ENCODE data around the gene YPEL1.

Gene YPEL1

GRCh38 chr22:21735200-21736083 lies at the start of gene YPEL1:
Gene YPEL1 (minus strand): TSS chr22:21735794. CDS start chr22:21710744, 25,050 bp downstream.
- Histone ChIP-seq H3K27ac (ENCODE audit: low read depth, low read length, poor library complexity, severe bottlenecking) (peak within 1 kb of the TSS; percentile 88), H3F3A (ENCODE audit: insufficient read depth, low read length) (no peaks in the 10 kb centered on the region), H3K27me3 (ENCODE audit: insufficient read depth, low read length) (no peaks in the 10 kb centered on the region)

GRCh38 chr22:21780259-21780658 lies 44.7 kb upstream of the YPEL1 start:
- no peaks in the 10 kb centered on the region for H3K9me2 ChIP-seq (ENCODE audit: low read depth, low read length)
- no peak overlapping the region for H3K4me2 ChIP-seq (ENCODE audit: low read length)
- no peak overlapping the region for H3K4me3 ChIP-seq (ENCODE audit: low read depth, low read length, poor library complexity, severe bottlenecking)
- H3K27me3 ChIP-seq (ENCODE audit: insufficient read depth, low read length), result no peaks in the 10 kb centered on the region
- TF ChIP-seq EZH2 (IDR thresholded peaks at IDR 0.05; ENCODE audit: borderline replicate concordance, low read length), result no peak
- TF ChIP-seq CTCF (IDR thresholded peaks at IDR 0.05; ENCODE audit: low read length), result no peak
- 0 out of 2 replicates have a peak overlapping the region, but pooled peaks have one; percentile 25 for H3K9ac ChIP-seq (ENCODE audit: low read length)
- H3K27ac ChIP-seq (ENCODE audit: low read depth, low read length, poor library complexity, severe bottlenecking), result peak overlapping the region; percentile 96
- no peaks in the 10 kb centered on the region for H4K20me1 ChIP-seq (ENCODE audit: insufficient read depth, low read length)
- H3K9me3 ChIP-seq (ENCODE audit: low read length), result no peaks in the 10 kb centered on the region
- H3K36me3 ChIP-seq (ENCODE audit: insufficient read depth, low read length), result peaks cover 46% of the 10 kb centered on the region
- H3F3A ChIP-seq (ENCODE audit: insufficient read depth, low read length), result 0 out of 2 replicates have a peak, but pooled peaks cover 12% of the 10 kb centered on the region
- no peak overlapping the region for H2AFZ ChIP-seq (ENCODE audit: low read length)
- H3K4me1 ChIP-seq (ENCODE audit: insufficient read depth, low read length, severe bottlenecking), result peaks cover 41% of the 10 kb centered on the region
- no peaks in the 10 kb centered on the region for H3K79me2 ChIP-seq (ENCODE audit: insufficient read depth, low read length)

More at GRCh38 chr22:21735200-21736083, at the start of gene YPEL1:
- Histone ChIP-seq H4K20me1 (ENCODE audit: insufficient read depth, low read length) (no peaks in the 10 kb centered on the region), H3K9me3 (ENCODE audit: low read length) (no peaks in the 10 kb centered on the region), H3K4me2 (ENCODE audit: low read length) (peak within 1 kb of the TSS; percentile 98), H3K4me1 (ENCODE audit: insufficient read depth, low read length, severe bottlenecking) (peaks cover 34% of the 10 kb centered on the region), H3K36me3 (ENCODE audit: insufficient read depth, low read length) (no peaks in the 10 kb centered on the region), H3K9ac (ENCODE audit: low read length) (peak within 1 kb of the TSS; percentile 93), H2AFZ (ENCODE audit: low read length) (no peak within 1 kb of the TSS), H3K79me2 (ENCODE audit: insufficient read depth, low read length) (no peaks in the 10 kb centered on the region), H3K4me3 (ENCODE audit: low read depth, low read length, poor library complexity, severe bottlenecking) (peak within 1 kb of the TSS; percentile 89), H3K9me2 (ENCODE audit: low read depth, low read length) (no peaks in the 10 kb centered on the region)
- TF ChIP-seq CTCF (IDR thresholded peaks at IDR 0.05; ENCODE audit: low read length), result no peak
- no peak for TF ChIP-seq EZH2 (IDR thresholded peaks at IDR 0.05; ENCODE audit: borderline replicate concordance, low read length)

- no peak overlapping the region for H3K4me2 ChIP-seq (ENCODE audit: low read length)
- H3K9me2 ChIP-seq (ENCODE audit: low read depth, low read length), result no peaks in the 10 kb centered on the region
- no peak overlapping the region for H3K9ac ChIP-seq (ENCODE audit: low read length)
- peaks cover 38% of the 10 kb centered on the region for H3K36me3 ChIP-seq (ENCODE audit: insufficient read depth, low read length)
- H3K4me1 ChIP-seq (ENCODE audit: insufficient read depth, low read length, severe bottlenecking), result peaks cover 41% of the 10 kb centered on the region
- H2AFZ ChIP-seq (ENCODE audit: low read length), result no peak overlapping the region
- H3K27ac ChIP-seq (ENCODE audit: low read depth, low read length, poor library complexity, severe bottlenecking), result peak overlapping the region; percentile 96
- 0 out of 2 replicates have a peak, but pooled peaks cover 12% of the 10 kb centered on the region for H3F3A ChIP-seq (ENCODE audit: insufficient read depth, low read length)
- H3K9me3 ChIP-seq (ENCODE audit: low read length), result no peaks in the 10 kb centered on the region
- no peaks in the 10 kb centered on the region for H4K20me1 ChIP-seq (ENCODE audit: insufficient read depth, low read length)
- no peak for TF ChIP-seq EZH2 (IDR thresholded peaks at IDR 0.05; ENCODE audit: borderline replicate concordance, low read length)
- no peak for TF ChIP-seq CTCF (IDR thresholded peaks at IDR 0.05; ENCODE audit: low read length)
- H3K79me2 ChIP-seq (ENCODE audit: insufficient read depth, low read length), result no peaks in the 10 kb centered on the region
- no peak overlapping the region for H3K4me3 ChIP-seq (ENCODE audit: low read depth, low read length, poor library complexity, severe bottlenecking)
- no peaks in the 10 kb centered on the region for H3K27me3 ChIP-seq (ENCODE audit: insufficient read depth, low read length)
Measured at GRCh38 chr22:21779444-21779843, 43.9 kb upstream of the YPEL1 start.

Data from OCI-LY1 (cell line).